Lung (tissue), 12 donors: ENCODE data around the gene AGER. TPM values are rescaled to one million over a fixed set of nuclear protein-coding genes. Genes with fewer than 3 reads are reported as not detected.
A peak's percentile ranks its signal among the peaks of the same experiment; 100 is the strongest.

Experiments used
- ATAC-seq: fragments of 200-7000 bp; cut with Tn5 transposase; one replicate; pipeline ENCODE4 v1.9.1; 2020; ENCODE audit warnings: moderate number of reproducible peaks; ENCODE audit not compliant: insufficient read depth, low FRiP score
- DNase-seq, 3 donors: peaks; one replicate each; pipeline ENCODE4 v3.0.0-alpha.2; 2013 to 2017
- H3K27ac ChIP-seq, 2 donors: one replicate each; pipeline ENCODE4 v1.5.1; 2013; ENCODE audit warnings: mild to moderate bottlenecking in 2 of 2, moderate library complexity in 2 of 2, control low read depth in 1 of 2, inconsistent platforms in 1 of 2, low read depth in 1 of 2, low read length in 1 of 2
- H3K27me3 ChIP-seq, 3 donors: one replicate each; pipeline ENCODE4 v1.5.1; 2013; ENCODE audit warnings: low read length in 2 of 3; ENCODE audit not compliant: control insufficient read depth in 3 of 3, insufficient read depth in 3 of 3
- H3K36me3 ChIP-seq, 4 donors: one replicate each; pipeline ENCODE4 v1.5.1; 2013; ENCODE audit warnings: low read length in 4 of 4, mild to moderate bottlenecking in 1 of 4, moderate library complexity in 1 of 4; ENCODE audit not compliant: control insufficient read depth in 4 of 4, insufficient read depth in 4 of 4
- H3K4me1 ChIP-seq, 5 donors: one replicate each; pipeline ENCODE4 v1.5.1; 2013; ENCODE audit warnings: low read length in 5 of 5, mild to moderate bottlenecking in 2 of 5, moderate library complexity in 1 of 5; ENCODE audit not compliant: control insufficient read depth in 5 of 5, insufficient read depth in 5 of 5
- H3K4me3 ChIP-seq: one replicate; pipeline ENCODE4 v1.5.1; 2013; ENCODE audit warnings: mild to moderate bottlenecking, control low read depth, moderate library complexity
- H3K9ac ChIP-seq, 2 donors: one replicate each; pipeline ENCODE4 v1.5.1; 2013; ENCODE audit warnings: low read length in 2 of 2, control low read depth in 1 of 2; ENCODE audit not compliant: insufficient read depth in 1 of 2
- H3K9me3 ChIP-seq, 4 donors: one replicate each; pipeline ENCODE4 v1.5.1; 2013; ENCODE audit warnings: low read length in 3 of 4, mild to moderate bottlenecking in 1 of 4, moderate library complexity in 1 of 4; ENCODE audit not compliant: control insufficient read depth in 4 of 4, insufficient read depth in 3 of 4
- CTCF ChIP-seq: IDR thresholded peaks from 2 replicates; pipeline ENCODE4 v1.5.1; 2012; ENCODE audit warnings: mild to moderate bottlenecking; ENCODE audit errors: control extremely low read depth, extremely low read depth
- WGBS, 2 donors: extraction: QIAGEN DNeasy Blood & Tissue Kit; methylation state at CpG; one replicate each; pipeline ENCODE4 v1.1.7; 2013; 5-methylcytosine and 5-hydroxymethylcytosine counted together
- polyA plus RNA-seq, 2 donors: library from polyadenylated mRNA; stranded (reverse); fragments of 200-250 nt; gene quantifications; one replicate each; pipeline ENCODE4 v1.2.1, GENCODE V29; 2013
- total RNA-seq, 2 donors: library from RNA; depleted of rRNA in 1 of 2; stranded (reverse); fragments of >200 nt in 1 of 2; gene quantifications; one replicate each; pipeline ENCODE4 v1.2.1, GENCODE V29; 2014 to 2021
- donor health status: control.
- donor health status: control.
- donor health status: Bipolar disorder and iron deficiency.
- donor health status: healthy.
- donor health status: DM: yes; HTN: yes; CAD: no.

The AGER gene
- total and polyA plus RNA-seq, 4 donors = 178 to 1,487 (median 347) TPM

- H3K27me3 ChIP-seq = no peaks in the 10 kb centered on the region
- no peaks in the 10 kb centered on the region for H3K9me3 ChIP-seq
- peak overlapping the region; percentile 30 to 83 for H3K27ac ChIP-seq
- peaks cover 0 to 34% (median 25%) of the 10 kb centered on the region in 4 donors for H3K36me3 ChIP-seq
- H3K4me1 ChIP-seq = peaks cover 0 to 37% (median 22%) of the 10 kb centered on the region in 5 donors
- no peak for DNase-seq
- TF ChIP-seq CTCF = no peak
- ATAC-seq = no peak
- no peak overlapping the region for H3K9ac ChIP-seq
- 79 to 85% methylated on average over 3 of the region's 3 CpGs for WGBS, 2 donors
- H3K4me3 ChIP-seq = no peak overlapping the region
Measured at GRCh38 chr6:32183030-32183429, 1.0 kb downstream of the AGER start.

DNA sequence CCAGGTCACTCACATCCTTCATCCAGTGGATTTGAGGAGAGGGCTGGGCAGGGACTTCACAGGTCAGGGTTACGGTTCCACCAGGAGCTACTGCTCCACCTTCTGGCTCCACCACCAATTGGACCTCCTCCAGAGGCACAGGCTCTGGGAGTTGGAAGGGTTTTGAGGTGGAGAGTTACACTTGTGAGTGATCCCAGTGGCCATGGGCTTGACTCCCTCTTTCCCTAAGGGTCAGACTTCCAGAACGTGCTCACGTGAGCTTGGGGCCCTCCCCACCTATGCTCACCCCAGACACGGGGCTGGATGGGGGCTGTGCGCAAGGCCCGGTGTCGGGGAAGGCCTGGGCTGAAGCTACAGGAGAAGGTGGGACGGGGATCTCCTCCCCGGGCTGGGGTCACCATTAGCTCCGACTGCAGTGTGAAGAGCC, 1.5 kb downstream of the AGER start:
- H3K9me3 ChIP-seq = no peaks in the 10 kb centered on the region
- H3K4me3 ChIP-seq = no peak overlapping the region
- peaks cover 0 to 31% (median 22%) of the 10 kb centered on the region in 4 donors for H3K36me3 ChIP-seq
- H3K4me1 ChIP-seq = peaks cover 0 to 32% (median 19%) of the 10 kb centered on the region in 5 donors
- H3K9ac ChIP-seq = no peak overlapping the region
- 88 to 89% methylated on average over 10 of the region's 10 CpGs for WGBS, 2 donors
- H3K27me3 ChIP-seq = no peaks in the 10 kb centered on the region
- ATAC-seq = no peak
- no peak for DNase-seq
- peak overlapping the region in 1 of 2 donors; percentile 28 for H3K27ac ChIP-seq
- no peak for TF ChIP-seq CTCF

DNA sequence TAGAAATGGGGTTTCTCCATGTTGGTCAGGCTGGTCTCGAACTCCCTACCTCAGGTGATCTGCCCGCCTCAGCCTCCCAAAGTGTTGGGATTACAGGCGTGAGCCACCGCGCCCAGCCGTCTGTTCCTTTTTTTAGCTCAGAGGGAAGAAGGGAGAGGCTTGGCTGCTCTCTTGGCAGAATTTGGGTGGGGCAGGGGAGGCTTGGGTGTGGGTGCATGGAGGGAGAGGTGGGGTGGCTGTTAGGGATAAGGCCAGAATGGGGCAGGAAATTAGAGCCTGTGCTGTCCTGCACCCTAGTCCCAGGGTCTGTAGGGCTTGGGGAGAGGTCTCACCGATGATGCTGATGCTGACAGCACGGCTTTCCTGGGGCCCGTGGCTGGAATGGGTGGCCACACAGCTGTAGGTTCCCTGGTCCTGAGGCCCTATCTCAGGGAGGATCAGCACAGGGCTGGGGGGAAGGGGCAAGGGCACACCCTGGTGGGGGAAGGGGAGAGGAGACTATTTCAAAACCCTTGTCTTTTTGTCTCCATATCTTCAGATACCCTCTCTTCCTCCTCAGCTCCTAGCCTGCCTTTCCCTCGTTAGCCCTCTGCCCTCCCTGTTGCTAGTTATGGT, 2.0 kb downstream of the AGER start:
- H3K9me3 ChIP-seq = no peaks in the 10 kb centered on the region
- H3K27me3 ChIP-seq = no peaks in the 10 kb centered on the region
- H3K4me1 ChIP-seq = peaks cover under 1 to 37% (median 15%) of the 10 kb centered on the region in 5 donors

More for the DNA sequence above, 2.0 kb downstream of the AGER start:
- TF ChIP-seq CTCF = no peak
- ATAC-seq = no peak
- WGBS, 2 donors = 72 to 84% methylated on average over 10 of the region's 10 CpGs
- no peak for DNase-seq
- H3K9ac ChIP-seq = no peak overlapping the region
- H3K36me3 ChIP-seq = peaks cover 0 to 26% (median 17%) of the 10 kb centered on the region in 4 donors
- H3K27ac ChIP-seq = peak overlapping the region in 1 of 2 donors; percentile 28
- no peak overlapping the region for H3K4me3 ChIP-seq
